HG02610 (cell line): Measurements from ENCODE around the gene TMED10.
"Not testable (repeated sequence)": the region's sequence is repeated elsewhere in the genome, so short reads cannot be mapped to it uniquely, and the experiment has no call there.

Experiments
- ATAC-seq: cut with Tn5 transposase; IDR thresholded peaks from one replicate; pipeline ENCODE4 v1.9.1; 2021; ENCODE audit warnings: mild to moderate bottlenecking, moderate library complexity; ENCODE audit not compliant: unreplicated experiment

Gene TMED10

DNA sequence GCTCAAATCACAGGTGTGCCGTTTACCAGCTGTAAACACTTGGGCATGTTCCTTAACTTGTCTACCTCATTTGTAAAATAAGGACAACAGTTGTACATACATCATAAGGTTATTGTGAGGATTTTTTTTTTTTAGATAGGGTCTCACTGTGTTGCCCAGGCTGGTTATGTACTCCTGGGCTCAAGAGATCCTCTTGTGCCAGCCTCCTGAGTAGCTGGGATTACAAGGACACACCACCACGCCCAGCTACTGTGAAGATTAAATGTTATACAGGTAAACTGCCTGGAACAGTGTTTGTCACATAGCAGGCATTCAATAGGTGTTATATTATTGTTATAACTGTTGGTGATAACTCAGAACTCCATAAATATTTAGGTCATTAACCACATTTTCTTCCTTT lies 12.7 kb downstream of the TMED10 start:
- no peak for ATAC-seq

DNA sequence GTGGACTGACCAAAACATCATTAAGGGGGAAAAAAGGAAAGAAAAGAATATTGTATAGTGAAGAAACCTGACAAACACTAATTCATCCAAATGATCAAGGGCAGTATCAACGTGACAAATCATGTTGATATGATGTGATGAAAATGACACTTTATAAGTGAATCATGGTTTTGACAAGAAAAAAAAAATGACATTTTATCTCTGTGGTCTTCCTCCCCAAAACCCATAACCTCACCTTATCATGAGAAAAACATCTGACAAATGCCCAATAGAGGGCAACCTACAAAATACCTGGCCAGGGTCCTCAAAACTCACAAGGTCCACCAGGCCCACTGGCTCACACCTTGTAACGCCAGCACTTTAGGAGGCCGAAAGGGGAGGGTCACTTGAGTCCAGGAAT lies 13.8 kb downstream of the TMED10 start:
- ATAC-seq = no peak

DNA sequence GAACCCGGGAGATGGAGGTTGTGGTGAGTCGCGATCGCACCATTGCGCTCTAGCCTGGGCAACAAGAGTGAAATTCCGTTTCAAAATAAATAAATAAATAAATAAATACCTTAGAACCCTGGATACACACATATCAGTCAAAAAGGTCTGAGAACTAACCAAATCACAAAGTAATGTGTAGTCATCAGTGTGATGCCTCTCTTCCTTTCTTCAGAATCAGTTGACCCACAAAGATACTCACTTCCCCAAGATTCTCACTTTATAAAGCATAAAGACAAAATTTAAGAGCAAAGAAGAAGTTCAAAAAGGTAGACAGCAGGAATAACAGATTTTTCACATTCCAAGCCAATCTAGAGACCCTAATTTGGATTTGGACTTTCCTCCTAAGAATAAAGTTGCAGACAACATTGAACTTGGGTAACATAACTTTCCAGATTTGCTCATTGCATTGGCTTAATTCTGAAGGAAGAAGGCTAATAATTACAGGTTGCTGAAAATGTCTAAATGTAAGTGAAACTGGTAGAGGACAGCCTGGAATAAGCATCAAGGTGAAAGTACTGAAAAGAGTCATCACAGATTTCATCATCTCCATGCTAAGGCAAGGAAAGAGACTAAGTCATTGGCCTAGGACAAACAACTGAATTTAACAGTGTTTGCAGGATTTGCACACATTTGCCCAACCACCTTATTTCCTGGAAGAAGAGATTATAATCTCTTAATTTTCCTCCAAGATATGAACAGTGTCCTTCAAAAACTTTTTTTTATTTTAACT lies 17.4 kb downstream of the TMED10 start:
- ATAC-seq = peak; percentile 78

DNA sequence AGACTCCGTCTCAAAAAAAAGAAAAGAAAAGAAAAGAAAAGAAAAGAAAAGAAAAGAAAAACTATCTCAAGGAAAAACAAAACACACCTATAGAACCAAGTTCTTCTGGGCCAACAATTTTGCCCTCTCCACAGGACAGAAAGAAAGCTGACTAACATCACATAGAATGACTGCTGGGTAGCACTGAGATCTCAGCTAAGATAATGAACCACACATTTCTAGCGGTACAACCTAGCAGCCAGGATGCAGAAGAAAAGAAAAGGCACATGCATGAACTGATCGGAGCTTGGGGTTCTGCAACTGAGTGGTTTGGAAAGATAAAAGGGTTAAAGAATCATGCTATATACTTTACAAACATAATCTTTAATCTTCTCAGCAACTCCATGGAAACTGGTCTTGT lies 19.5 kb downstream of the TMED10 start:
- ATAC-seq = no peak

DNA sequence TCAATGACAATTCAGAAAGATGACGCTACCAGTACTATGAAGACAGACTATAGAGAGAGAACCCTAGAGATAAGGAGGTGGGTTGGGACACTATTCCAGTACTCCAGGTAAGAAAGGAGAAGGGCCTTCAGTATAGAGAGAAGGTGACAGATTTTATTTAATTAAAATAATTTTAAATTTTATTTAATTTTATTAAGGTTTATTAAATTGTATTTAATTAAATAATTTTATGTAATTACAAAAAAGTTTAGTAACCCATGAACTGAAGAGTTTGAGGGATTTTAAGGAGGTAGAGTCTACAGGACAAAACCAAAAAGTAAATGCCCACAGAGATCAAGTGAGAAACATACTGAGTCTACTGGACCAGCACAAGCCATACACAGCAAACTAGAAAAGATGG lies 20.3 kb downstream of the TMED10 start:
- ATAC-seq = no peak

DNA sequence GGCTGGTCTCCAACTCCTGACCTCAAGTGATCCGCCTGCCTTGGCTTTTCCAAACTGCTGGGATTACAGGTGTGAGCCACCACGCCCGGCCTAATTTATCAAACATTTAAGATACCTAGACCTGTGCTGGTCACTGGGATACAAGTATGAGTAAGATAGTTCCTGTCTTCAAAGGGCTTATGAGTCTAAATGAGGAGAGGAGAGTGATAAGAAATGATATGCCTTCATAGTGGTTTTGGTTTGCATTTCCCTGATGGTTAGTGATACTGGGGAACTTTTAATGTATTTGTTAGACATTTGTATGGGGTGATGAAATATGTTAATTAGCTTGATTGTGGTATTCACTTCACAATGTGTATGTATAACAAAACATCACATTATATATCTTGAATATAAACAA lies 21.2 kb downstream of the TMED10 start:
- ATAC-seq = no peak

DNA sequence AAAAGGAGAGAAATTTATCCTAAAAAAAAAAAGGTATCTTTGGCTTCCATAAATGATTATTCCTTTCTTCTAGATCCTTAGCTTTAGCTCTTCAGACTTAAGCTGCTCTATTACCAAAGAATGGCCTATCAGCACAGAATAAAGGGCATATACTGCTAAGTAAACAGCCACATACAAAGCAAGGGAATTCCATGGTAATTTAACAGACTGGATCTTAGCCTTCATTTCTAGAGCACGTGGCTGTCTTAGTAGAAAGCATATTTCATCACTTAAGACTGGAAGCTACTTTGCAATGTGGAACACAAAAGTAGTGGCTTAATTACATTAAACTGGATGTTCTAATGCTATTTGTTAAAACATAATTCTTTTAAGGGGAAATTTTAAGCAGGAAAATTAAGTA lies 23.1 kb downstream of the TMED10 start:
- no peak for ATAC-seq

DNA sequence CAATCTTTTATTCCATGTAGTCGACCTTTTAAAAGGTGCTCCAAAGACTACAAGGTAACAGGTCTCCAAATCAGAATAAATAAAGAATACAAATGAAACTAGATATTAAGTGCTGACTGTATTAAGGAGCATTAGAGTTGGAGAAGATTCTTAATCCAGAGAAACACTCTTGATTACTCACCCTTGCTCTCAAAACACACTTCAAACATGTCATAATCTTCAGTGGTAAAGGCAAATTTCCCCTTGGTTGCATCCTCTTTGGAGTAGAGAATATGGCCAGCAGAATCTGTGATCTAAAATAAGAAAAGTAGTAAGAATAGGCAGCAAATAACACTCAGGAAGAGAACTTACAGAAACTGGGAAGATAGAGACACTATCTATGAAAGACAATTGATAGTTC lies 24.6 kb downstream of the TMED10 start:
- no peak for ATAC-seq

DNA sequence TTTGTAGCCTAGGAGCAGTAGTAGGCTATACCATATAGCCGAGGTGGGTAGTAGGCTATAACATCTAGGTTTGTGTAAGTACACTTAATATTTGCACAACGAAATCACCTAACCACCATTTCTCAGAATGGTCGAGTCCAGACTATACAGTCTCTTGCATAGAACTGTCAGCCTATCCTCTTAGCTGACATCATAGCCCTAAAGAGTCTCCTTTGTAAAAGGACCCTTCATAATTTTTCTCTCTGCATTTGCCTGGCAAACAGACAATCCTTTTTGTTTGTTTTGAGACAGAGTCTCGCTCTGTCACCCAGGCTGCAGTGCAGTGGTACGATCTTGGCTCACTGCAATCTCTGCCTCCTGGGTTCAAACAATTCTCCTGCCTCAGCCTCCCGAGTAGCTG lies 25.8 kb downstream of the TMED10 start:
- not testable (repeated sequence) for ATAC-seq

DNA sequence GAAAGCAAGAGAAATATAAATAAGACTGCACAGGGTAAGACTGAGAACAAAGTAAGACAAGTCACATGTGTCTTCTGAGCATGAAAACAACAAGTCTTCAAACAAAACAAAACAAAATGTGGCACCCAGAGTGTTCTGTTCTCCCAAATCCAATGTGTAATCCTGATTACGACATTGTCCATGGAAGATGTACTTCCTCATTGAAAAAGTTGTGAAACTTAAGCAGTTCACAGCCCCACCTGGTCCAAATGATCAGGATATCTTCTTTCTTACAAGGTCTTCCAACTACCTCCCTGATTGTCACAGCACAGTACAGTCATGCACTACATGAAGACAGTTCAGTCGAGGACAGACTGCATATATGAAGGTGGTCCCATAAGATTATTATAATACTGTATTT lies 26.3 kb downstream of the TMED10 start:
- ATAC-seq = no peak

DNA sequence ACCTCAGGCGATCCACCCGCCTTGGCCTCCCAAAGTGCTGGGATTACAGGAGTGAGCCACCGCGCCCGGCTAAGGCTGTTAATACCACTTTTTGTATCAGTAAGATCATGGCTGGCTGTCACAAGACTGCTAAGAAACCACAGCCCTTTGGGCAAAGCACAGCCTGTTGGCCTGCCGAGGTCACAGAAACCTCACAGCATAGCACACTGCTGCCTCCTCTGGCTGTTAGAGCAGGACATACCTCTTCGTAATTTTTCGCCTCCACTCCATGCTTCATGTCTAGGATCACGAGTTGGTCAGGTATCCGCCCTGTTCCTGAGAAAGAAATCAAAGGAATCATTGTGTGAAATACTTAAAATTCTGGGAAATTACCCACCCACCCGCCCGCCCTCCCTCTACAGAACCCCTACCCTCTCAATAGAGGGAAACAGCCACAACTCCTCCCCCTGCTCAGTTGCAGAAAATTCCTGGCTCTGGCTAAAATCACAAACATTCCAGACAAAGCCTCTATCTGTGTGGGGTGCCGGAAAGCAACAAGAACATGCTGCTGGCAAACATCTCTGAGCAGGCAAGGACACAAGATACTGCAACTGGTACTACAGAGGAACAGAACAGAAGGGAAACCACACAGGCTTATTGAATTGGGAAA lies 28.9 kb downstream of the TMED10 start:
- no peak for ATAC-seq

DNA sequence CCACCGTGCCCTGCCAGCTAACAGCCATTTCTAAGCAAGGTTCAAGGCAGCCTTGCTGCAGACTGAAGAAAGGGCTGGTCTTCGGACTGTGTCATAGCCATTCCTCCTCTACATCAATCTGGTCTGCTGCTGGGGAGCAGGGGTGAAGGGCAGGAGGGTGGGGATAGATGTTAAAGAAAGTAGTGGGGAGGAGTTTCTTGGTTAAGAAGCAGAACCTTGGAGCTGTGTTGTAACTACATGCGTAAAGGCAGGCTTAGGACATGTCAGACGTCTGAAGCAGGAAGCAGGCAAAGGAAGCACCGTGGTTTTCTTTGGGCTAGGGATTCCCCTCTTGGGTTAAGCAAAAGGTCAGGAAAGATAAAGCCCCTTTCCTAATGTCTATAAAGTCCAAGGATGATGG lies 31.5 kb downstream of the TMED10 start:
- ATAC-seq = no peak

DNA sequence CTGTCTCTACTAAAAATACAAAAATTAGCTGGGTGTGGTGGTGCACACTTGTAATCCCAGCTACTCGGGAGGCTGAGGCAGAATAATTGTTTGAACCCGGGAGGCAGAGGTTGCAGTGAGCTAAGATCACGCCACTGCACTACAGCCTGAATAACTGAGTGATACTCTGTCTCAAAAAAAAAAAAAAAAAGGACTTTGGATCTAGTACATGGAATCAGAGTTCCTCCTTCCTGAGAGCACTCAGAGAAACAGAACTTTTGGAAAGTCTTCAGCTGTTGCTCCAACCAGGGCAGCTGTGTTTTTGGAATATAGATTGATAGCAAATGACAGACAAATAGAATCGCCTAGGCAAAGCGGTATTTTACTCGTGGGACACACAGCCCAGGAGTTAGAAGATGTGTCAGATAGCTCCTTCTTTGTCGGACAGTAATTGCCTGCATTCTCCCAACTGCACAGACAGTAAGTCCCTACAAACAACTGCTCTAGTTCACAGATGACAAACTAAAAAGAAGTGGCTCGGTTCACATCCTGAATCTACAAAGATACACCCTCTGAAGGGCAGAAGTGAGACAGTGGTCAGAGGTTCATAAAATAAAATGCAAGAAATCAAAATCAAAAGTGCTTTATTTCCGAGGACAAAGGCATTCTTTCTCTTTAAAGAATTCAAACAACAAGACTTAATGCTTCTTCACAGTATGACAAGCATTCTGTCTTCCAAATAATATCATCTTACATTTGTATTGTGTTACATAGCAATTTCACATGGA lies 32.5 kb downstream of the TMED10 start:
- ATAC-seq = no peak

DNA sequence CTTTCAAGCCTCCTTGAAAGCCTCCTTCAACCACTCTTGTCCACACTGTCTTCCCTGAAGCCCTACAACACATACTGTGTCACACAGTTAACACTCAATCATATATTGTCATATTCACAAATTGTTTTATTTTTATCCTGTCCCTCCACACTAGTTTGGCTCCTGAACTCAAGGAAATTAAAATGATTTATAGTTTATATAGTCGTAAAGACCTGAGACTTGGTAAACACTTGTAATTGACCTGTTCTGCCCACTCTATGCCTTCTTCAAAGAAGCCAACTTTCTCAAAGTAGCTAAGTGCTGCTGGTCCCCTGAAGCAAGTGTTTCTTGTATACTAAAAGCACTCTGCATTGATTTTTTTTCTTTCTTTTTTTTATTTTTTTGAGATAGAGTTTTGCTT lies 33.9 kb downstream of the TMED10 start:
- ATAC-seq = no peak

DNA sequence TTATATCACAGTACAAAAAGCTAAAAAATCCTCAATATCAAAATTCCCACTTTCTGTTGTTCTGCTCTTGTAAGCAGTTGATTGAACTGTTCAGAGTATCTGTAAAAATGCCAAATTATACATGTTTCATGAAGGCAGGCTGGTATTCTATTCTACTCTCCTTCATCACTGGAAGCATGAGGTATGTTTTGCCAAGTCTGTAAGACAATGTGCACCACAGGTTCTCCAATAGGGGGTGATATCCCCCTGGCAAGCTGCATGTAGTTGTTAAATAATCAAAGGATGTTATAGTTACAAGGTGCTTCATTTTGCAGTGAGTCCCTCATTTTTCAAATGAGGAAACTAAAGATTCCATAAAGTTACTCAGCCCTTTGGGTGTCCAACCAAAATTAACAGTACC lies 34.4 kb downstream of the TMED10 start:
- ATAC-seq = no peak

DNA sequence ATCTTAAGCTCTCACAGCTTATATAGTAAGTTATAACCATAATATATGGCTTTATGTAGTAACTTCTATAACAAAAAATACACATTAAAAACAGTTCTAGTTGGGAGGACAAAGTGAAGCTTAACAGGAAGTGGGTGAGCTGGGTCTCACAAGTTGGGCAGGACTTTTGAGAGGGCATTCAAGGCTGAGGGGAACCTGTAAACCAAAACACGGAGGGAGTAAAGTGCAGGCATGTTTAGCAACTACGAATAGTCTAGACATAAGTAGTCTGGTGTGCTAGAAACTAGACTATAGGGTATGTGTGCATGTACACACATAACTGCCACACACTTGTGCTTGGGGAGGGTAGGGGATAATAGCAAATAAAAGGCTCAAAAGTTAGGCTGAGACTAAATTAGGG lies 35.4 kb downstream of the TMED10 start:
- ATAC-seq = no peak

DNA sequence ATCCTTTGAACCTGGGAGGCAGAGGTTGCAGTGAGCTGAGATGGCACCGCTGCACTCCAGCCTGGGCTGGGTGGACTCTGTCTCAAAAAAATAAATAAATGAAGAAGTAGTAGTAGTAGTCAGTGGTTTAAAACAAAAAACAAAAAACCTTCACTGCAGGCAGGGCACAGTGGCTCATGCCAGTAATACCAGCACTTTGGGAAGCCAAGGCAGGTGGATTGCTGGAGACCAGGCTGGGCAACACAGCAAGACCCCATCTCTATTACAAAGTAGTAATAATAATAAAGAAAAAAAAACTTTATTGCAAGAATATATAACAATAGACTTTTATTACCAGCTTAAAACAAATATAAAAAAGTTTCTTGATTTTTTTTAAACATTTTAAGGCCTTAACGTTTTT lies 35.8 kb downstream of the TMED10 start:
- ATAC-seq = no peak

DNA sequence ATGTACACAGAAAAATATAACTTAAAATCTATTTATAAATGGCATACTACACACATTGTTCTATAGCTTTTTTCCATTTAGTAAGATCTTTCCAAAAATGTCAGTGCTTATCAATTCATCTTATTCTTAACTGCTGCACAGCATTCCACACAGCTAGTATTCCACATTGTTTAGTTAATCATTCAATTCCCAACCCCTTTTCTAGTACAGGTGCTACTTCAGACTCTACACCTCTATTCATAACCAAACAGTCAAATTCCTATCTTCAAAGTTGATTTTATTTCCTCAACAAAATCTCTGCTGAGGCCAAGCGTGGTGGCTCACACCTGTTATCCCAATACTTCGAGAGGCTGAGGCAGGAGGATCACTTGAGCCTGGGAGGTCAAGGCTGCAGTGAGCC lies 37.2 kb downstream of the TMED10 start:
- no peak for ATAC-seq

DNA sequence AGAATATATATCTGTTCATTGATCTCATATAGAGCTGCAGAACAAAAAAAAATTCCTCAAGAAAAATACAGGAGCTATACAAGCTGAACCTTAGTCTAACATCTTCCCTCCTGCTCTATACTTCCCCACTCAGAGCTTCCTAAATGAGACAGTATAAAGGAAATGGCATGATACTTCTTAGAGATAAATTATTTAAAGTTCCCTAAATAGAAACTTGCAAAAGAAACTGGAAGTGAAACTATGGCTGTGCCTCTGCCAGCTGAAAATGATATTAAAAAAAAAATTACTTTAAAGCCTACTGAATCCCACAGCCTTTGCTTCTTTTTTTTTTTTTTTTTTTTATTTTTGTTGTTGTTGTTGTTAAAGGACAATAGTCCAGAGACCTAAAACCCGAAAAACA lies 37.9 kb downstream of the TMED10 start:
- no peak for ATAC-seq

DNA sequence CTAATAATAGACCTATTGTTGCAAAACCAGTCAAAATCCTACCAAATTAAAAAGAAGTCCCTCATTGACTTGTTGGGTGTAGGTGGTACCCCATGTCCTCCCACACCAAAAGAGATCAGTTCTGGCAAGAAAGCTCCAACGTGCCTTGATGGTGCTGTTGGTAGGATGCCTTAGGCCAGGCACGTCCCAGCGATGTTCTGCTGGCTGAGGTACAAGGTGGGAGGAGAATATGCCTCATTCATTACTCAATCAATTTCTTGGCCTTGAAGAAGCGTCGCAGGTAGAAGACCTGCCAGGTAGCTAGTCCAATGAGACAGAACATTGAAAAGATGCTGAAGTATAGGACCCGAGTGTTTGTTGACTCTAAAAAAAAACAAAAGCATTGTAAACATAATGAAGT lies 41.8 kb downstream of the TMED10 start:
- ATAC-seq = no peak

DNA sequence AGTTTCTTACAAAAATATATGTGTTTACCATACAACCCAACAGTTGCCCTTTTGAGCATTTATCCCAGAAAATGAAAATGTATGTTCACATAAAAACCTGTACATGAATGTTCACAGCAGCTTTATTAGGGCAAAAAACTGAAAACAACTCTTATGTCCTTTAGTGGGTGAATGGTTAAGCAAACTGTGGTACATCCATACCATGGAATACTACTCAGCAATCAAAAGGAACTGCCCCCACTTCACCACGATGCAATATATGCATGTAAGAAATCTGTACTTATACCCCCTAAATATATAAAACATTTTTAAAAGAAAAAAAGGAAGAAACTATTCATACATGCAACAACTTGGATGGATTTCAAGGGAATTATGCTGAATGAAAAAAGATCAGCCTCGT lies 42.8 kb downstream of the TMED10 start:
- no peak for ATAC-seq
